Endothelial cell of hepatic sinusoid (primary cell): ENCODE data around the gene PTMS.
"Not testable (repeated sequence)": the region's sequence is repeated elsewhere in the genome, so short reads cannot be mapped to it uniquely, and the experiment has no call there.

Experiments
- in situ Hi-C: cut with HindIII; loops from 2 replicates; pipeline ENCODE4 v1.10.0; 2017; ENCODE audit warnings: low sequenced_read_pairs

The PTMS gene

GRCh38 chr12:6765634-6766581 is at the start of gene PTMS:
TSS of gene PTMS (plus strand) at chr12:6766363. CDS start at chr12:6766706, 343 bp downstream.
- in situ Hi-C loops, result no loop called here

- in situ Hi-C loops, result no loop called here
Observed at GRCh38 chr12:6716874-6717437, 49.2 kb upstream of the PTMS start.

GRCh38 chr12:6722863-6723262 is 43.3 kb upstream of the PTMS start:
- in situ Hi-C loops, result no loop called here

- in situ Hi-C loops, result no loop called here
Observed at GRCh38 chr12:6723607-6724408, 42.4 kb upstream of the PTMS start, which contains the start of gene COPS7A. TSS of gene COPS7A (plus strand) at chr12:6724046. CDS start at chr12:6724657, 611 bp downstream.

- in situ Hi-C loops, result no loop called here
Observed at GRCh38 chr12:6724409-6724797, 41.8 kb upstream of the PTMS start.

GRCh38 chr12:6725350-6725749 is 40.8 kb upstream of the PTMS start:
- in situ Hi-C loops, result loop anchor here (5.0 kb wide), 1 partner anchor 33 kb away; no protein-coding TSS in a partner anchor

- in situ Hi-C loops, result loop anchor here (5.0 kb wide), 1 partner anchor 37 kb away; no protein-coding TSS in a partner anchor
Observed at GRCh38 chr12:6729186-6729585, 37.0 kb upstream of the PTMS start.

- in situ Hi-C loops, result loop anchor here (5.0 kb wide), 1 partner anchor 67 kb away; no protein-coding TSS in a partner anchor
Observed at GRCh38 chr12:6730169-6730568, 36.0 kb upstream of the PTMS start.

GRCh38 chr12:6734506-6735387 is 31.4 kb upstream of the PTMS start:
- in situ Hi-C loops, result loop anchor here (5.0 kb wide), 1 partner anchor 63 kb away; no protein-coding TSS in a partner anchor

- in situ Hi-C loops, result no loop called here
Observed at GRCh38 chr12:6735448-6736191, 30.5 kb upstream of the PTMS start.

GRCh38 chr12:6736754-6737153 is 29.4 kb upstream of the PTMS start:
- in situ Hi-C loops, result no loop called here

GRCh38 chr12:6742080-6742479 is 24.1 kb upstream of the PTMS start:
- in situ Hi-C loops, result not testable (repeated sequence)

GRCh38 chr12:6742834-6743233 is 23.3 kb upstream of the PTMS start:
- in situ Hi-C loops, result no loop called here

GRCh38 chr12:6743300-6743699 is 22.9 kb upstream of the PTMS start:
- in situ Hi-C loops, result not testable (repeated sequence)

GRCh38 chr12:6745741-6746525 is 20.2 kb upstream of the PTMS start:
- in situ Hi-C loops, result no loop called here

GRCh38 chr12:6747216-6747615 is 18.9 kb upstream of the PTMS start:
- in situ Hi-C loops, result no loop called here

GRCh38 chr12:6748761-6749160 is 17.4 kb upstream of the PTMS start:
- in situ Hi-C loops, result no loop called here

- in situ Hi-C loops, result no loop called here
Observed at GRCh38 chr12:6750506-6750905, 15.7 kb upstream of the PTMS start.

GRCh38 chr12:6751767-6752166 is 14.4 kb upstream of the PTMS start:
- in situ Hi-C loops, result no loop called here
